ENCODE data around the gene ZBTB7C.

DNA sequence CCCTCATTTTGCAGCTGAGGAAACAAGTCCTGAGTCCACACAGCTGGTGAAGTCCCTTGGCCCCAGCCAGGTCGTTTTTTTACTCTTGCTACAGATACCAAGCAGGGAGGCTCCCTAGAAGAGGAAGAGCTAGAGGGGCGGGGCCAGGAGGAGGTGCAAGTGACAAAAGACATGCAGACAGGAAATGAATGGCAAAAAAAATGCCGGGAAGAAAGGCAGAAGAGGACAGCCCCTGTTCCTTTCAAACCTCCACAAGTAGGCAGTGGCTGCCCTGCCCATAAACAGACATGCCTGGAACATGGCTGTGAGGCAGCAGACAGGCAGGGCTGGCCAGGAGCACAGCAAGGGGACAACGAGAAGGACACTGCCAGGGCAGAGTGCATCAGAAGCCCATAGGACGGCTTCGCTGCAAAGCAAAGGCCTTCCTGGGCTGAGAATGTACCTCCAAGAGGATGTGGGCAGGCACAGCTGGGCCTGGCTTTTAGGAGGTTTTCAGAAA lies 108.7 kb downstream of the ZBTB7C start:
- TF ChIP-seq, protein P1, sequence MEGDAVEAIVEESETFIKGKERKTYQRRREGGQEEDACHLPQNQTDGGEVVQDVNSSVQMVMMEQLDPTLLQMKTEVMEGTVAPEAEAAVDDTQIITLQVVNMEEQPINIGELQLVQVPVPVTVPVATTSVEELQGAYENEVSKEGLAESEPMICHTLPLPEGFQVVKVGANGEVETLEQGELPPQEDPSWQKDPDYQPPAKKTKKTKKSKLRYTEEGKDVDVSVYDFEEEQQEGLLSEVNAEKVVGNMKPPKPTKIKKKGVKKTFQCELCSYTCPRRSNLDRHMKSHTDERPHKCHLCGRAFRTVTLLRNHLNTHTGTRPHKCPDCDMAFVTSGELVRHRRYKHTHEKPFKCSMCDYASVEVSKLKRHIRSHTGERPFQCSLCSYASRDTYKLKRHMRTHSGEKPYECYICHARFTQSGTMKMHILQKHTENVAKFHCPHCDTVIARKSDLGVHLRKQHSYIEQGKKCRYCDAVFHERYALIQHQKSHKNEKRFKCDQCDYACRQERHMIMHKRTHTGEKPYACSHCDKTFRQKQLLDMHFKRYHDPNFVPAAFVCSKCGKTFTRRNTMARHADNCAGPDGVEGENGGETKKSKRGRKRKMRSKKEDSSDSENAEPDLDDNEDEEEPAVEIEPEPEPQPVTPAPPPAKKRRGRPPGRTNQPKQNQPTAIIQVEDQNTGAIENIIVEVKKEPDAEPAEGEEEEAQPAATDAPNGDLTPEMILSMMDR (conservative IDR thresholded peaks at IDR 0.05 in 1 of 2, IDR thresholded peaks at IDR 0.05 in 1 of 2; ENCODE audit: extremely low read depth in 1 of 2, insufficient read depth in 1 of 2, low read depth in 1 of 2, low read length in 2 of 2), result no peak
- no peak for TF ChIP-seq EZH2 (IDR thresholded peaks at IDR 0.05; ENCODE audit: borderline replicate concordance, low read length)

All from mammary epithelial cell (primary cell).